Measurements from ENCODE around the gene ARID3C.

DNA sequence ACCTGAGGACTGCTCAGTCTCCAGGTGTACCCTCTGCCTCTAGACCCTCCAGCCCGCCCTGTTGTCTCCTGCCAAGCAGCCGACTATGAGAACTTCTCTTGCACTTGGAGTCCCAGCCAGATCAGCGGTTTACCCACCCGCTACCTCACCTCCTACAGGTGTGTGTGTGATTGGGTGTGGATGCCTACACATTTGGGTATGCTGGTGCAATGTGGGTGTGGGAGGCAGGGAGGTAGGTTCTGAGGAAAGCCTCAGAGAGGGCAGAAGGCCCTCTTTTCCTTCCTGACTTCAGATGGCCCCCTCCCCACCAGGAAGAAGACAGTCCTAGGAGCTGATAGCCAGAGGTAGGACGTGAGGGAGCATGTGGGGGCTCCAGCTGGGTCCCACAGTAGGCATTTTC lies 28.1 kb upstream of the ARID3C start:
- TF ChIP-seq POLR2A (IDR thresholded peaks at IDR 0.05; ENCODE audit: low read length) = no peak
- TF ChIP-seq GATA1 (IDR thresholded peaks at IDR 0.05; ENCODE audit: low read depth, low read length) = no peak
